Peyer's patch (tissue), 4 donors: Measurements from ENCODE around the gene MYH11.

ENCODE experiments used
- CTCF ChIP-seq, 6 experiments: fragments of 450-650 bp in 4 of 6; fragments of 200-600 bp in 2 of 6; sonication (generic) in 1 of 6; IDR thresholded peaks; one replicate each; pipeline ENCODE4 v1.5.1; 2017 to 2019; ENCODE audit warnings: antibody characterized with exemption in 6 of 6, mild to moderate bottlenecking in 3 of 6, moderate library complexity in 1 of 6
- POLR2A ChIP-seq, 2 donors: fragments of 450-650 bp; IDR thresholded peaks; one replicate each; pipeline ENCODE4 v1.5.1; 2017; ENCODE audit warnings: antibody characterized with exemption in 2 of 2, mild to moderate bottlenecking in 2 of 2, moderate library complexity in 2 of 2

GRCh38 chr16:15854906-15855703, 1.7 kb downstream of the MYH11 start:
- TF ChIP-seq POLR2A (IDR thresholded peaks at IDR 0.05), result no peak
- no peak for TF ChIP-seq CTCF (IDR thresholded peaks at IDR 0.05)
